ENCODE results near the gene NRN1L. TPM values are rescaled to one million over a fixed set of nuclear protein-coding genes. Genes with fewer than 3 reads are reported as not detected.
A peak's percentile ranks its signal among the peaks of the same experiment; 100 is the strongest.
"Not testable (repeated sequence)": the region's sequence is repeated elsewhere in the genome, so short reads cannot be mapped to it uniquely, and the experiment has no call there.

The NRN1L gene
- total RNA-seq, 1 experiment from 2014 or later, result 0.58 TPM

- POLR2A ChIA-PET (ENCODE audit: low non-redundant PET), result no interaction called here
- CTCF ChIA-PET, result no interaction called here
- DNase-seq (ENCODE audit: low spot score), result no peak
- no peak overlapping the region for H3K27ac ChIP-seq (ENCODE audit: low read depth, low read length, poor library complexity, severe bottlenecking)
- H3K27me3 ChIP-seq (replicated peaks; ENCODE audit: insufficient read depth, low read depth, low read length, poor library complexity), result no peaks in the 10 kb centered on the region
- no peak overlapping the region for H3K4me3 ChIP-seq (ENCODE audit: low read depth, low read length, poor library complexity, severe bottlenecking)
- intact Hi-C loops (cut with micrococcal nuclease; ENCODE audit: unreplicated experiment), result no loop called here
- BruUV-seq (replicated peaks), result no TSS peak
- peaks cover 25% of the 10 kb centered on the region for H3K36me3 ChIP-seq (ENCODE audit: insufficient read depth, low read length, poor library complexity, severe bottlenecking)
- TF ChIP-seq EZH2 (IDR thresholded peaks at IDR 0.05; ENCODE audit: borderline replicate concordance, low read depth, low read length, poor library complexity, severe bottlenecking), result no peak
- no peak for TF ChIP-seq CTCF (conservative IDR thresholded peaks at IDR 0.05; ENCODE audit: low read depth, low read length)
- H3K4me1 ChIP-seq (ENCODE audit: insufficient read depth, low read length, poor library complexity, severe bottlenecking), result no peaks in the 10 kb centered on the region
- H3K9me3 ChIP-seq (ENCODE audit: low read depth, low read length, poor library complexity, severe bottlenecking), result no peaks in the 10 kb centered on the region
These were observed 22.8 kb upstream of the NRN1L start for GRCh38 chr16:67861877-67862276.

- peaks cover 34% of the 10 kb centered on the region for H3K36me3 ChIP-seq (ENCODE audit: insufficient read depth, low read length, poor library complexity, severe bottlenecking)
- no TSS peak for BruUV-seq (replicated peaks)
- no peak for DNase-seq (ENCODE audit: low spot score)
- ChIA-PET POLR2A (ENCODE audit: low non-redundant PET) (no interaction called here), CTCF (no interaction called here)
- TF ChIP-seq EZH2 (IDR thresholded peaks at IDR 0.05; ENCODE audit: borderline replicate concordance, low read depth, low read length, poor library complexity, severe bottlenecking) (no peak), CTCF (conservative IDR thresholded peaks at IDR 0.05; ENCODE audit: low read depth, low read length) (no peak)
- H3K4me3 ChIP-seq (ENCODE audit: low read depth, low read length, poor library complexity, severe bottlenecking), result no peak overlapping the region
- no peaks in the 10 kb centered on the region for H3K9me3 ChIP-seq (ENCODE audit: low read depth, low read length, poor library complexity, severe bottlenecking)
- intact Hi-C loops (cut with micrococcal nuclease; ENCODE audit: unreplicated experiment), result no loop called here
- H3K27ac ChIP-seq (ENCODE audit: low read depth, low read length, poor library complexity, severe bottlenecking), result peak overlapping the region; percentile 28
- no peaks in the 10 kb centered on the region for H3K27me3 ChIP-seq (replicated peaks; ENCODE audit: insufficient read depth, low read depth, low read length, poor library complexity)
- no peaks in the 10 kb centered on the region for H3K4me1 ChIP-seq (ENCODE audit: insufficient read depth, low read length, poor library complexity, severe bottlenecking)
These were observed 21.8 kb upstream of the NRN1L start for GRCh38 chr16:67862623-67863583.

GRCh38 chr16:67864044-67864443, 20.6 kb upstream of the NRN1L start:
- BruUV-seq (replicated peaks); DNase-seq (ENCODE audit: low spot score); H3K4me3 ChIP-seq (ENCODE audit: low read depth, low read length, poor library complexity, severe bottlenecking); H3K4me1 ChIP-seq (ENCODE audit: insufficient read depth, low read length, poor library complexity, severe bottlenecking); H3K27ac ChIP-seq (ENCODE audit: low read depth, low read length, poor library complexity, severe bottlenecking); POLR2A ChIA-PET (ENCODE audit: low non-redundant PET); H3K9me3 ChIP-seq (ENCODE audit: low read depth, low read length, poor library complexity, severe bottlenecking); CTCF ChIA-PET; H3K27me3 ChIP-seq (replicated peaks; ENCODE audit: insufficient read depth, low read depth, low read length, poor library complexity); intact Hi-C loops (cut with micrococcal nuclease; ENCODE audit: unreplicated experiment): not testable (repeated sequence)
- peaks cover 45% of the 10 kb centered on the region for H3K36me3 ChIP-seq (ENCODE audit: insufficient read depth, low read length, poor library complexity, severe bottlenecking)

- H3K4me3 ChIP-seq (ENCODE audit: low read depth, low read length, poor library complexity, severe bottlenecking), result no peak overlapping the region
- TF ChIP-seq EZH2 (IDR thresholded peaks at IDR 0.05; ENCODE audit: borderline replicate concordance, low read depth, low read length, poor library complexity, severe bottlenecking) (no peak), CTCF (conservative IDR thresholded peaks at IDR 0.05; ENCODE audit: low read depth, low read length) (no peak)
- ChIA-PET CTCF (no interaction called here), POLR2A (ENCODE audit: low non-redundant PET) (no interaction called here)
- no peak for DNase-seq (ENCODE audit: low spot score)
- intact Hi-C loops (cut with micrococcal nuclease; ENCODE audit: unreplicated experiment), result no loop called here
- no peaks in the 10 kb centered on the region for H3K4me1 ChIP-seq (ENCODE audit: insufficient read depth, low read length, poor library complexity, severe bottlenecking)
- H3K27me3 ChIP-seq (replicated peaks; ENCODE audit: insufficient read depth, low read depth, low read length, poor library complexity), result no peaks in the 10 kb centered on the region
- no peak overlapping the region for H3K27ac ChIP-seq (ENCODE audit: low read depth, low read length, poor library complexity, severe bottlenecking)
- no peaks in the 10 kb centered on the region for H3K9me3 ChIP-seq (ENCODE audit: low read depth, low read length, poor library complexity, severe bottlenecking)
- H3K36me3 ChIP-seq (ENCODE audit: insufficient read depth, low read length, poor library complexity, severe bottlenecking), result peaks cover 45% of the 10 kb centered on the region
- no TSS peak for BruUV-seq (replicated peaks)
These were observed 20.1 kb upstream of the NRN1L start for GRCh38 chr16:67864594-67864993.
